ENCODE results near the gene NOC2L. TPM values are rescaled to one million over a fixed set of nuclear protein-coding genes. Genes with fewer than 3 reads are reported as not detected.
A peak's percentile ranks its signal among the peaks of the same experiment; 100 is the strongest.

NOC2L gene
- total and polyA plus RNA-seq, 9 donors: 17.8 to 55.2 (median 41.4) TPM

DNA sequence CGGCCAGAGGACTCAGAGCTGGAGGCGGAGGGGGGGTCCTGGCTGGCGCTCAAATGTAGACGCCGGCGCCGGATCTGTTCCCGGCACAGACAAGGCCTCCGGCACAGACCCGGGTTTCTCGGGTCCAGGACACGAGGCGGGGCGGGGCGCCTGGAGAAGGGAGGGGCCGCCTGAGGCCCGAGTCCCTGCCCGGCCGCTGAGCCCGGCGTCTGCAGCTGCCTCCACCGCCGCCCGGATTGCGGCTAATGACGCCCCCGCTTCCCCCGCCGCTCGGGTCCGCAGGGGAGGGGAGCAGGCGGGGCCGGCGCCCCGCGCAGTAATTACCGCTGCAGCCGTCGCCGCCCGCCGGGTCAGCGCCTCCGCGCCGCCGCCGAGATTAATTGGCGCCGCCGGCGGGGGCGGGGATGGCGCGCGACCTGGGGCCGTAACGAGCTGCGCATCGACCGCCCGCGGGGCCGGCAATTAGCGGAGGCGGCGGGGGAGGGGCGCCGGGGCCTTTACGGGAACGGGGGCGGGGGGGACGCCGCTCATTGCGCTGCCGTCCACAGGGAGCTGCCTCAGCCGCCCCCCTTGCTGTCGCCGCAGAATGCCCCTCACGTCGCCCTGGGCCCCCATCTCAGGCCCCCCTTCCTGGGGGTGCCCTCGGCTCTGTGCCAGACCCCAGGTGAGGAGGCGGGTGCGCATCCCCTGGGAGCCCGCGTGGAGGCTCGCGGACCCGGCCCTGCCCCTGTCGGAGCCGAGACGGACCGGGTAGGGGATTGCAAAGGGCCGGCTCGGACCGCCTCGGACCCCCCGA lies 17.3 kb downstream of the NOC2L start:
- TF ChIP-seq, protein P1, sequence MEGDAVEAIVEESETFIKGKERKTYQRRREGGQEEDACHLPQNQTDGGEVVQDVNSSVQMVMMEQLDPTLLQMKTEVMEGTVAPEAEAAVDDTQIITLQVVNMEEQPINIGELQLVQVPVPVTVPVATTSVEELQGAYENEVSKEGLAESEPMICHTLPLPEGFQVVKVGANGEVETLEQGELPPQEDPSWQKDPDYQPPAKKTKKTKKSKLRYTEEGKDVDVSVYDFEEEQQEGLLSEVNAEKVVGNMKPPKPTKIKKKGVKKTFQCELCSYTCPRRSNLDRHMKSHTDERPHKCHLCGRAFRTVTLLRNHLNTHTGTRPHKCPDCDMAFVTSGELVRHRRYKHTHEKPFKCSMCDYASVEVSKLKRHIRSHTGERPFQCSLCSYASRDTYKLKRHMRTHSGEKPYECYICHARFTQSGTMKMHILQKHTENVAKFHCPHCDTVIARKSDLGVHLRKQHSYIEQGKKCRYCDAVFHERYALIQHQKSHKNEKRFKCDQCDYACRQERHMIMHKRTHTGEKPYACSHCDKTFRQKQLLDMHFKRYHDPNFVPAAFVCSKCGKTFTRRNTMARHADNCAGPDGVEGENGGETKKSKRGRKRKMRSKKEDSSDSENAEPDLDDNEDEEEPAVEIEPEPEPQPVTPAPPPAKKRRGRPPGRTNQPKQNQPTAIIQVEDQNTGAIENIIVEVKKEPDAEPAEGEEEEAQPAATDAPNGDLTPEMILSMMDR (IDR thresholded peaks at IDR 0.05): no peak
- H3K4me3 ChIP-seq: peak overlapping the region; percentile 21
- no peaks in the 10 kb centered on the region for H3K9me3 ChIP-seq
- WGBS, 3 donors: 0 to 1% (median 1%) methylated on average over 38 to 97 of the region's 98 CpGs
- no peaks in the 10 kb centered on the region for H3K36me3 ChIP-seq
- DNase-seq: peak; percentile 43 to 83 (median 75)
- intact Hi-C loops (cut with DNase I): no loop called here
- H3K27ac ChIP-seq: no peak overlapping the region
- peaks cover 31% of the 10 kb centered on the region for H3K4me1 ChIP-seq (ENCODE audit: insufficient read depth)
- H3K27me3 ChIP-seq: peaks cover 10% of the 10 kb centered on the region

DNA sequence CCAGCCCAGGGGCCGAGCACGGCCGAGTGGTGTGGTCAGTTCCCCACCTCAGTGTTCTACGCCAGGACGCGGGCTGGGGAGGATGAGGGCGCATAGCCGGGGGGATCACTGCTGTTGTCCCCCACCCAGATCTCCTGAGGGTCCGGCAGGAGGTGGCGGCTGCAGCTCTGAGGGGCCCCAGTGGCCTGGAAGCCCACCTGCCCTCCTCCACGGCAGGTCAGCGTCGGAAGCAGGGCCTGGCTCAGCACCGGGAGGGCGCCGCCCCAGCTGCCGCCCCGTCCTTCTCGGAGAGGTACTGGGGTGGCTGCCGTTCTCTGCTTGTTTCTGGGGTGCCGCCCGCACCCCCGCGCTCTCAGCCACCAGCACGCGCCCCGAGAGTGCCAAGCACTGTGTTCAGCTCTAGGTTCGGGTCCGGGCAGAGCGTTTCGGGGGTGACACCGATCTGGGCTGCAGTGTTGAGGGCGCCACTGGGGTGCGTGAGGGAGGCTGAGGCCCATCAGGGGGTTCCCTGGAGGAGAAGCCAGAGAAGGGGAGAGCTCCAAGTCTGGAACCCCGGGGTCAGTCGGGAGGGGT lies 18.0 kb downstream of the NOC2L start:
- DNase-seq: peak in 1 of 5 donors; percentile 61
- TF ChIP-seq, protein P1 (IDR thresholded peaks at IDR 0.05): no peak
- TF ChIP-seq POLR2A (IDR thresholded peaks at IDR 0.05) (no peak), EP300 (IDR thresholded peaks at IDR 0.05) (no peak)
- intact Hi-C loops (cut with DNase I): no loop called here
- H3K4me1 ChIP-seq (ENCODE audit: insufficient read depth): peaks cover 31% of the 10 kb centered on the region
- no peaks in the 10 kb centered on the region for H3K36me3 ChIP-seq
- peaks cover 10% of the 10 kb centered on the region for H3K27me3 ChIP-seq
- H3K9me3 ChIP-seq: no peaks in the 10 kb centered on the region
- no peak overlapping the region for H3K27ac ChIP-seq
- peak overlapping the region; percentile 21 for H3K4me3 ChIP-seq
- 1 to 4% (median 1%) methylated on average over 32 to 36 of the region's 36 CpGs for WGBS, 3 donors

DNA sequence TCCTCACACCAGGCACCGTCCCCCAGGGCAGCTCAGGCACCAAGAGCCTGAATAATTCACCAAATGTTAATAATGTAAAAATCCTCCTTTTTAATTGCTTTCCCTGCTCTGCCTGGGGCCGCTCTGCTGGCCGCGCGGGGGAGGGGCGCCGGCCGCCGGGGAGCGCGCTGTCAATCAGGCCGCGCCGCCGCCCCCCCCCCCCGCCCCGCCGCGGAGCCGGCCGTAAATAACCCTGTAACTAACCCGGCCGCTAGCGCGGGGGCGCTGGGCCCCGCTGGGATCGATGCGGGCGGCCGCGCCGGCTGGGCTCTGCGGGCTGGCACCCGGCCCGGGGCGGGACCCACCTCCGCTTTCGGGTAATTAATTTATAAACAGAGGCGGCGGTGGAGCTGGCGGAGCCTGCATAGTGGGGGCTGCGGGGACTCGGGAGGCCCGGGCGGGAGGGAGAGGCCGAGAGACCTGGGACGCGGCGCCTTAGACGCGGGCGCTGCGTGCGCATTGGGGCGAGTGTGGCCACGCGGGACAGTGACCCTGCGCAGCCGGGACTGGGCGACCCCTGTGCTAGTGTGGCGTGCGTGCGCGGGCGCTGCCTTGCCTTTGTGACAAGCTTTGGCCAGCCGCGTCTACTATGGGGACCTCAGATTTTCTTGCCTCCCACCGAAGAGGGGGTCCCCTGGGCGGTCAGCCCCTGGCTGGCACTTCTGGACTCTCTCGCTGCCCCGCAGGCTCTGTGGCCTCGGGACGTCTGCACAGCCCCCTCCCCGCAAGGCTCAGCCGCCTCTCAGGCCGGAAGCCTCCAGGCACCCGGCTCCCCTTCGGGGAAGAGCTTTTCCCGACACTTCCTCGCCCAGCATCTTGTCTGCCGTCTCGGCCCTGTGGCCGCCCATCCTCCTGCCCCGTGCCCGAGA lies 18.7 kb downstream of the NOC2L start:
- intact Hi-C loops (cut with DNase I): no loop called here
- Histone ChIP-seq H3K9me3 (no peaks in the 10 kb centered on the region), H3K27me3 (peaks cover 11% of the 10 kb centered on the region), H3K36me3 (no peaks in the 10 kb centered on the region), H3K4me1 (ENCODE audit: insufficient read depth) (peaks cover 35% of the 10 kb centered on the region), H3K27ac (no peak overlapping the region), H3K4me3 (peak overlapping the region; percentile 13)
- TF ChIP-seq, protein P1 (IDR thresholded peaks at IDR 0.05): no peak
- TF ChIP-seq POLR2A (IDR thresholded peaks at IDR 0.05) (no peak), EP300 (IDR thresholded peaks at IDR 0.05) (no peak)
- DNase-seq: peak; percentile 61 to 85 (median 74)
- WGBS, 3 donors: 1% methylated on average over 59 to 86 of the region's 86 CpGs

DNA sequence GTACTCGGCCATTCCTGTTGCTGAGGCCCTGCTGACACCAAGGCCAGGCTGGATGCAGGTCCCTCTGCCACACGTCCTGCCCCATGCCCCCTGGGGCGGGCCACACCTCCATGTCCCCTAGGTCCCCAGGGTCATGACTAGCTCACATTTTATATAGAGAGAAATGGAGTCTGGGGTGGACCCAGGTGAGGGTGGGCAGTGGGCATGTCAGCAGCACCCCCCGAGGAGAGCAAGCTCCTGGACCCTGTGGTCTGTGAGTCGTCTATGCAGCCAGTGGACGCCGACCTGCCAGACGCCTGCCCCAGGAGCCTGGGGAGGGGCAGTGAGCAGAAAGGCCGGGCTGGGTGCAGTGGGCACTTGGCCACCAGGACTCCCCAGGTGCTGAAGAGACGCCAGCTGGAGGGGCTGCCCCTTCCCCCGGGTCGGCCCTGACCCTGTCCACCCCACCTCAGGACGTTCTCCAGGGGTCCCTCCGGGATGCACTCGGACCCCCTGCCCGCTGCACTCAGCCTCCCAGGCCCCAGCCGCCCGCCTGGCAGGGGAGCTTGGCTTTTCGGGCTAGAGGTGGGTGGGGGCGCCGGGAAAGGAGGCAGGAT lies 19.4 kb downstream of the NOC2L start:
- WGBS, 3 donors: 7 to 18% (median 8%) methylated on average over 19 to 21 of the region's 21 CpGs
- H3K4me1 ChIP-seq (ENCODE audit: insufficient read depth): peaks cover 31% of the 10 kb centered on the region
- H3K4me3 ChIP-seq: no peak overlapping the region
- no peaks in the 10 kb centered on the region for H3K36me3 ChIP-seq
- TF ChIP-seq, protein P1 (IDR thresholded peaks at IDR 0.05): no peak
- no peak for TF ChIP-seq EP300 (IDR thresholded peaks at IDR 0.05)
- TF ChIP-seq POLR2A (IDR thresholded peaks at IDR 0.05): no peak
- H3K9me3 ChIP-seq: no peaks in the 10 kb centered on the region
- peak in 1 of 5 donors; percentile 57 for DNase-seq
- H3K27ac ChIP-seq: no peak overlapping the region
- H3K27me3 ChIP-seq: peaks cover 15% of the 10 kb centered on the region
- intact Hi-C loops (cut with DNase I): no loop called here

Measured in ovary (tissue), 9 donors.